K562 (cell line): Measurements from ENCODE around the gene TMEM163. TPM values are rescaled to one million over a fixed set of nuclear protein-coding genes. Genes with fewer than 3 reads are reported as not detected.

Experiments
- CBX2 ChIP-seq: fragments of 200-600 bp; sonication (generic); IDR thresholded peaks from one replicate; pipeline ENCODE4 v1.6.1; 2012; ENCODE audit warnings: mild to moderate bottlenecking, low read length, inconsistent platforms; ENCODE audit not compliant: insufficient read depth, poor library complexity, severe bottlenecking
- E2F6 ChIP-seq, 2 experiments: IDR thresholded peaks; 2 replicates each; pipeline ENCODE4 v1.6.1; 2011; ENCODE audit warnings: borderline replicate concordance in 1 of 2, control low read depth in 1 of 2, low read depth in 1 of 2, low read length in 1 of 2, mild to moderate bottlenecking in 1 of 2, mixed read lengths in 1 of 2, moderate library complexity in 1 of 2; ENCODE audit not compliant: insufficient read depth in 1 of 2, insufficient read length in 1 of 2, poor library complexity in 1 of 2, severe bottlenecking in 1 of 2; ENCODE audit errors: extremely low read depth in 1 of 2
- RNF219 ChIP-seq: fragments of 250-450 bp; sonication (Bioruptor Pico); IDR thresholded peaks from 2 replicates; pipeline ENCODE4 v1.5.0; 2022; ENCODE audit warnings: mild to moderate bottlenecking
- SIN3A ChIP-seq, 2 experiments: fragments of 150-350 bp in 1 of 2; IDR thresholded peaks; 2 replicates each; pipeline ENCODE4 v1.6.1; 2011 to 2016; ENCODE audit warnings: borderline replicate concordance in 2 of 2, low read depth in 2 of 2, low read length in 2 of 2, mild to moderate bottlenecking in 2 of 2, moderate library complexity in 2 of 2; ENCODE audit not compliant: control insufficient read depth in 1 of 2
- ZNF143 ChIP-seq: sonication (generic); formaldehyde crosslinking; IDR thresholded peaks from 2 replicates; pipeline ENCODE4 v1.9.0; 2022; ENCODE audit warnings: mild to moderate bottlenecking, missing genetic modification reagents
- polyA plus RNA-seq, 8 experiments: library from polyadenylated mRNA; depleted of rRNA in 4 of 8; stranded (reverse) in 5 of 8; unstranded in 3 of 8; fragments of >200 nt; fragmentation: Nextera tagmentation in 2 of 8; fragmentation: Illumina TruSeq in 1 of 8; extraction: Ambion mirVana in 2 of 8; extraction: Trizol in 1 of 8; gene quantifications; 2 replicates each; pipeline versions ENCODE4 v1.2.1 to v1.2.3, GENCODE V29; 2011 to 2014; ENCODE audit warnings: inconsistent platforms in 1 of 8, missing spikeins in 1 of 8
- total RNA-seq, 7 experiments: library from RNA; depleted of rRNA in 6 of 7; stranded (reverse); fragments of >200 nt in 6 of 7; fragmentation: Illumina TruSeq in 2 of 7; extraction: Trizol in 2 of 7; gene quantifications; 2 replicates each; pipeline versions ENCODE4 v1.2.1 to v1.2.3, GENCODE V29; 2011 to 2021; ENCODE audit warnings: low replicate concordance in 1 of 7

TMEM163 gene
- total and polyA plus RNA-seq, 9 of the 15 experiments (the other 6 are each of a cell fraction or from before 2014, with no cell fraction given): 0.04 to 0.68 (median 0.16) TPM; not detected in 3

- TF ChIP-seq E2F6 (IDR thresholded peaks at IDR 0.05; ENCODE audit: borderline replicate concordance in 1 of 2, extremely low read depth in 1 of 2, insufficient read depth in 1 of 2, insufficient read length in 1 of 2, low read depth in 1 of 2, low read length in 1 of 2, poor library complexity in 1 of 2, severe bottlenecking in 1 of 2): peak in 1 of 2 experiments; percentile 19
- TF ChIP-seq RNF219 (CRISPR knock-in tag): no peak
- no peak for TF ChIP-seq CBX2
- no peak for TF ChIP-seq ZNF143 (CRISPR knock-in tag)
- TF ChIP-seq SIN3A (IDR thresholded peaks at IDR 0.05; ENCODE audit: borderline replicate concordance in 2 of 2, control insufficient read depth in 1 of 2, low read depth in 2 of 2, low read length in 2 of 2): no peak
Measured at GRCh38 chr2:134718817-134719814, at the start of gene TMEM163 (continued).
